GM12873 (cell line): ENCODE data around the gene PIK3R4.

ENCODE experiments used
- CTCF ChIP-seq: IDR thresholded peaks from 2 replicates; pipeline ENCODE4 v1.5.1; 2012; ENCODE audit warnings: low read depth, mild to moderate bottlenecking, moderate library complexity, low read length, control low read depth; ENCODE audit not compliant: insufficient read depth; ENCODE audit errors: missing control alignments

The PIK3R4 gene

GRCh38 chr3:130746246-130747039 is at the start of gene PIK3R4:
PIK3R4 (minus strand) TSS chr3:130746829; CDS start chr3:130745218, 1,611 bp downstream.
- TF ChIP-seq CTCF: no peak

DNA sequence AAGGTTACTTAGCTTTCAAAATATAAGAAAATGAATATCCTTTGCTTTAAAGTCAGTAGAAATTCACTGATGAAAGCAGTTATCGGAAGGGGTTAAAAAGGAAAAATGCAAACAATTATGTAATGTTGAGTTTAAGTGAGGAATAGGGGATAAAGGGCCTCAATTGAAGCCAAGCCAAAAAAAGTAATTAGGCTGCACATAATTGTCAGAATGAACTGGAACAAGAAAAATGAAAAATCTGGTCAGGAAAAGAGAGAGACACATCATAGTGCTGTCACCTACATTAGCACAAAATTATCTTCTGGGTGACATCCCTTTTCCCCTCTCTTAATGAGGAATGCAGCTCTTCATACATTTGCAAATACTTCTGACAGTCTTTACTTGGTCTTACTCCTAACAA is 48.8 kb upstream of the PIK3R4 start:
- no peak for TF ChIP-seq CTCF

- no peak for TF ChIP-seq CTCF
These were observed 45.6 kb upstream of the PIK3R4 start for GRCh38 chr3:130792246-130792645.

GRCh38 chr3:130789782-130790322 is 43.2 kb upstream of the PIK3R4 start:
- no peak for TF ChIP-seq CTCF

DNA sequence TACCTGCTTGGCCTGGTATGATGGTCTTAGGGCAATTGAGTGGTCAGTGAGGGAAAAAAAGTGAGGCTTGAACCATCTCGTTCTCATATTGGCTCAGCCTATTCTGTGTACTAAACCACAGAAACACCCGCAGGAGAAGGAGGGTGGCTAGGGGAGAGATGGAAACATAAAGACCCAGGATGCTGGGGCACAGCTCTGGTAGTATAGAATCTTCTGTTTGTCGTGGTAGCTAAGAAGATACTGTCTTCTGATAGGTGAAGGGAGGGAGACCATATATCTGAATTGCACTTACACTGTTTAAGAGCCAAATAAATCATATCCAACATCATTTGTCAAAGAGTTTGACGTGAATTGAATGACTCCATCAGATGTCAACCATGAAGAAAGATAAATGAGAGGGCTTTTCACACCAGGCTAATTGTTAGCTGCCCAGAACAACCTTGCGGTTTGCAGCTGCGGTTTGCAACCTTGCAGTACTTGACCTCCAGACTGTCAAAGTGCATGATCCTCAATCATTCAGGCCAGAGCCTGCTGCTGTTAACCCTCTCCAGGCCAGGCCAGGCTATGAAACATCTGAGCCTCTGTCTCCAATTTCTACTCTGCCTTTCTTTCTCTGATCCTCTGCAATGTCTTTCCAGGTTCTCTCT is 40.9 kb upstream of the PIK3R4 start:
- TF ChIP-seq CTCF: no peak

GRCh38 chr3:130786306-130786705 is 39.7 kb upstream of the PIK3R4 start:
- TF ChIP-seq CTCF: no peak

GRCh38 chr3:130783629-130784028 is 37.0 kb upstream of the PIK3R4 start:
- no peak for TF ChIP-seq CTCF
